DOHH2 (cell line): ENCODE data around the gene POGK.

Experiments used
- EZH2phosphoT487 ChIP-seq: fragments of 200-600 bp; sonication (generic); IDR thresholded peaks from 2 replicates; pipeline ENCODE4 v1.6.1; 2017; ENCODE audit warnings: borderline replicate concordance, mild to moderate bottlenecking, antibody characterized with exemption, low read length, moderate library complexity, mixed read lengths
- TF ChIP-seq, protein P1 (sequence below): fragments of 200-600 bp; sonication (generic); IDR thresholded peaks from one replicate; pipeline ENCODE4 v1.5.1; 2014; ENCODE audit warnings: antibody characterized with exemption, mild to moderate bottlenecking, low read depth, low read length; ENCODE audit not compliant: poor library complexity, severe bottlenecking

- TF ChIP-seq, protein P1, sequence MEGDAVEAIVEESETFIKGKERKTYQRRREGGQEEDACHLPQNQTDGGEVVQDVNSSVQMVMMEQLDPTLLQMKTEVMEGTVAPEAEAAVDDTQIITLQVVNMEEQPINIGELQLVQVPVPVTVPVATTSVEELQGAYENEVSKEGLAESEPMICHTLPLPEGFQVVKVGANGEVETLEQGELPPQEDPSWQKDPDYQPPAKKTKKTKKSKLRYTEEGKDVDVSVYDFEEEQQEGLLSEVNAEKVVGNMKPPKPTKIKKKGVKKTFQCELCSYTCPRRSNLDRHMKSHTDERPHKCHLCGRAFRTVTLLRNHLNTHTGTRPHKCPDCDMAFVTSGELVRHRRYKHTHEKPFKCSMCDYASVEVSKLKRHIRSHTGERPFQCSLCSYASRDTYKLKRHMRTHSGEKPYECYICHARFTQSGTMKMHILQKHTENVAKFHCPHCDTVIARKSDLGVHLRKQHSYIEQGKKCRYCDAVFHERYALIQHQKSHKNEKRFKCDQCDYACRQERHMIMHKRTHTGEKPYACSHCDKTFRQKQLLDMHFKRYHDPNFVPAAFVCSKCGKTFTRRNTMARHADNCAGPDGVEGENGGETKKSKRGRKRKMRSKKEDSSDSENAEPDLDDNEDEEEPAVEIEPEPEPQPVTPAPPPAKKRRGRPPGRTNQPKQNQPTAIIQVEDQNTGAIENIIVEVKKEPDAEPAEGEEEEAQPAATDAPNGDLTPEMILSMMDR, result no peak
- TF ChIP-seq EZH2phosphoT487, result no peak
Observed at GRCh38 chr1:166902279-166902678, 63.0 kb downstream of the POGK start.
